Chondrocyte (in vitro differentiated cells): ENCODE results near the gene GCLM. TPM values are rescaled to one million over a fixed set of nuclear protein-coding genes. Genes with fewer than 3 reads are reported as not detected.
"Not testable (repeated sequence)": the region's sequence is repeated elsewhere in the genome, so short reads cannot be mapped to it uniquely, and the experiment has no call there.

Experiments used
- DNase-seq: peaks from one replicate; pipeline ENCODE4 v3.0.0; 2021; ENCODE audit warnings: mixed read lengths, low spot score
- H3K27ac Mint-ChIP-seq: one replicate; pipeline ENCODE4 v1.8.0; 2021; ENCODE audit warnings: mild to moderate bottlenecking, moderate library complexity, mixed read lengths; ENCODE audit not compliant: unreplicated experiment
- H3K27me3 Mint-ChIP-seq: 2 replicates; pipeline ENCODE4 v1.8.0; 2021; ENCODE audit warnings: low read depth, mixed read lengths
- H3K36me3 Mint-ChIP-seq: 2 replicates; pipeline ENCODE4 v1.8.0; 2021; ENCODE audit warnings: low read depth, mixed read lengths
- H3K4me1 Mint-ChIP-seq: 2 replicates; pipeline ENCODE4 v1.8.0; 2021; ENCODE audit warnings: low read depth, mild to moderate bottlenecking, mixed read lengths
- H3K4me3 Mint-ChIP-seq: one replicate; pipeline ENCODE4 v1.8.0; 2021; ENCODE audit warnings: mild to moderate bottlenecking, moderate library complexity, mixed read lengths; ENCODE audit not compliant: unreplicated experiment
- H3K9me3 Mint-ChIP-seq: 2 replicates; pipeline ENCODE4 v1.8.0; 2021; ENCODE audit warnings: low read depth, mixed read lengths
- total RNA-seq: library from RNA; stranded (reverse); gene quantifications from 3 replicates; pipeline ENCODE4 v1.2.1, GENCODE V29; 2021
- TF ChIP-seq, protein P1 (sequence below): fragments of 200-600 bp; sonication (generic); IDR thresholded peaks from 2 replicates; pipeline ENCODE4 v1.5.0; 2021; ENCODE audit warnings: antibody characterized with exemption, mild to moderate bottlenecking, moderate library complexity

The GCLM gene
- total RNA-seq, 1 donor from 2014 or later = 13.6 TPM

DNA sequence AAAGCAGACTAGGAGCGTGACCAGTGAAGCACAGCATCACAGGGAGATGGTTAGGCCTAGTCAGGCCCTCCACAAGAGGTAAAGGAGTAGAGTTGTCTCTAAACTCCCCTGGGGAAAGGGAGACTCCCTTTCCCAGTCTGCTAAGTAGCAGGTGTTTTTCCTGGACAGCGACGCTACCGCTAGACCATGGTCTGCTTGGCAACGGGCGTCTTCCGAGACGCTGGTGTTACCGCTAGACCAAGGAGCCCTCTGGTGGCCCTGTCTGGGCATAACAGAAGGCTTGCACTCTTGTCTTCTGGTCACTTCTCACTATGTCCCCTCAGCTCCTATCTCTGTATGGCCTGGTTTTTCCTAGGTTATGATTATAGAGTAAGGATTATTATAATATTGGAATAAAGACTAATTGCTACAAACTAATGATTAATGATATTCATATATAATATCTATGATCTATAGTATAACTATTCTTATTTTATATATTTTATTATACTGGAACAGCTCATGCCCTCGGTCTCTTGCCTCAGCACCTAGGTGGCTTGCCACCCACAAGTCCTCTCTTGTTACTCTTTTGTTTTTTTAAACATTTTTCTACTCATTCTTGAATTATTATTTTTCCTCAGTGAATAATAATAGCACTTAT is 58.4 kb downstream of the GCLM start:
- H3K27ac Mint-ChIP-seq, H3K27me3 Mint-ChIP-seq, DNase-seq, H3K4me3 Mint-ChIP-seq, H3K36me3 Mint-ChIP-seq: not testable (repeated sequence)
- peaks cover 14% of the 10 kb centered on the region for H3K9me3 Mint-ChIP-seq
- H3K4me1 Mint-ChIP-seq = peaks cover 12% of the 10 kb centered on the region
- TF ChIP-seq, protein P1, sequence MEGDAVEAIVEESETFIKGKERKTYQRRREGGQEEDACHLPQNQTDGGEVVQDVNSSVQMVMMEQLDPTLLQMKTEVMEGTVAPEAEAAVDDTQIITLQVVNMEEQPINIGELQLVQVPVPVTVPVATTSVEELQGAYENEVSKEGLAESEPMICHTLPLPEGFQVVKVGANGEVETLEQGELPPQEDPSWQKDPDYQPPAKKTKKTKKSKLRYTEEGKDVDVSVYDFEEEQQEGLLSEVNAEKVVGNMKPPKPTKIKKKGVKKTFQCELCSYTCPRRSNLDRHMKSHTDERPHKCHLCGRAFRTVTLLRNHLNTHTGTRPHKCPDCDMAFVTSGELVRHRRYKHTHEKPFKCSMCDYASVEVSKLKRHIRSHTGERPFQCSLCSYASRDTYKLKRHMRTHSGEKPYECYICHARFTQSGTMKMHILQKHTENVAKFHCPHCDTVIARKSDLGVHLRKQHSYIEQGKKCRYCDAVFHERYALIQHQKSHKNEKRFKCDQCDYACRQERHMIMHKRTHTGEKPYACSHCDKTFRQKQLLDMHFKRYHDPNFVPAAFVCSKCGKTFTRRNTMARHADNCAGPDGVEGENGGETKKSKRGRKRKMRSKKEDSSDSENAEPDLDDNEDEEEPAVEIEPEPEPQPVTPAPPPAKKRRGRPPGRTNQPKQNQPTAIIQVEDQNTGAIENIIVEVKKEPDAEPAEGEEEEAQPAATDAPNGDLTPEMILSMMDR = peak; percentile 81

DNA sequence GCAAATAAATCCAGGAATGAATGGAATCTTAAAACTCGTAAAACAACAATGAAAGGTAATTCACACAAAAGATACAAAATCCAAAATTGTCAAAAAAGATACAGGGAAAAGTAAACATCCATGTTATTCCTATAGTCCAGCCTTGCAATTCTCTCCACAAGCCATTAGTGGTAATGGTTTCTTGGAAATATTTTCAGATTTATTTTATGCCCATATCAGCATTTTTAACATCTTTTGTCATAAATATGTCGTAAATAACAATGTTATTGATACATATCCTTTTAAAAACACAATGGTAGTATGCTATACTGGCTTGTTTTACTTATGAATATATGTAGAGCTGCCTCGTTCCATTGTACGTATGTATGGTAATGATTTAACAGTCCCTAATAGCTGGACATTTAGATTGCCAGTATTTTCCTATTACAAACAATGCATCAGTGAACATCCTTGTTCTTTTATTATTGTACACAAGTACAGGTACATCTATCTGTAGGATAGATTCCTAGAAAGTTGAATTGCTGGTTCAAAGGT is 60.8 kb downstream of the GCLM start:
- Mint-ChIP-seq H3K4me1 (peaks cover 28% of the 10 kb centered on the region), H3K9me3 (peaks cover 7% of the 10 kb centered on the region), H3K36me3 (peaks cover 3% of the 10 kb centered on the region), H3K4me3 (peak overlapping the region; percentile 96), H3K27me3 (no peaks in the 10 kb centered on the region), H3K27ac (peak overlapping the region; percentile 98)
- no peak for DNase-seq
- TF ChIP-seq, protein P1 = no peak

DNA sequence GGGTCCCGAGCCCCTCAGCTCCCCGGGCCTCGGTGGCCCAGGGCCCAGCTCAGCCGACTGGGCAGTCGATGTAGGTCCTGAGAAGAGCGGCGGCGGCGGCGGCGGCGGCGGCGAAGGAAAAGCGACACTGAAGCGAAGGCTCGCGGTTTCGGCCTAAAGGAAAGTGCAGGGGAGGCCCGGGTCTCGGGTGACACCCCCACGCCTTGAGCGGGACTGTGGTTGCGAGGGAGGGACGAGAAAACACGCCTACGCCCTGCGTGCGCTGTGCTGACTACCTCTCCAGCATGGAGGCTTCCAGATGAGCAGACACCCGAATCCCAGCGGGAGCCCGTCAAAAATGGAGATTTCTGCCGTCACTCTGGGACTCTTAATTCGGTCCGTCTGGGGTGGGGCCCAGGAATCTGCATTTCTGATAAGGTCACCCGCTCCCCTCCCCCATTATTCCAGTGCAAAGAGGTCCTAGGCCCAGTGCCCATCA is 61.4 kb downstream of the GCLM start:
- Mint-ChIP-seq H3K36me3 (peaks cover 3% of the 10 kb centered on the region), H3K9me3 (peaks cover 7% of the 10 kb centered on the region), H3K4me3 (peak overlapping the region; percentile 96), H3K27me3 (no peaks in the 10 kb centered on the region), H3K27ac (peak overlapping the region; percentile 98), H3K4me1 (peaks cover 31% of the 10 kb centered on the region)
- TF ChIP-seq, protein P1 = no peak
- peak; percentile 86 for DNase-seq

DNA sequence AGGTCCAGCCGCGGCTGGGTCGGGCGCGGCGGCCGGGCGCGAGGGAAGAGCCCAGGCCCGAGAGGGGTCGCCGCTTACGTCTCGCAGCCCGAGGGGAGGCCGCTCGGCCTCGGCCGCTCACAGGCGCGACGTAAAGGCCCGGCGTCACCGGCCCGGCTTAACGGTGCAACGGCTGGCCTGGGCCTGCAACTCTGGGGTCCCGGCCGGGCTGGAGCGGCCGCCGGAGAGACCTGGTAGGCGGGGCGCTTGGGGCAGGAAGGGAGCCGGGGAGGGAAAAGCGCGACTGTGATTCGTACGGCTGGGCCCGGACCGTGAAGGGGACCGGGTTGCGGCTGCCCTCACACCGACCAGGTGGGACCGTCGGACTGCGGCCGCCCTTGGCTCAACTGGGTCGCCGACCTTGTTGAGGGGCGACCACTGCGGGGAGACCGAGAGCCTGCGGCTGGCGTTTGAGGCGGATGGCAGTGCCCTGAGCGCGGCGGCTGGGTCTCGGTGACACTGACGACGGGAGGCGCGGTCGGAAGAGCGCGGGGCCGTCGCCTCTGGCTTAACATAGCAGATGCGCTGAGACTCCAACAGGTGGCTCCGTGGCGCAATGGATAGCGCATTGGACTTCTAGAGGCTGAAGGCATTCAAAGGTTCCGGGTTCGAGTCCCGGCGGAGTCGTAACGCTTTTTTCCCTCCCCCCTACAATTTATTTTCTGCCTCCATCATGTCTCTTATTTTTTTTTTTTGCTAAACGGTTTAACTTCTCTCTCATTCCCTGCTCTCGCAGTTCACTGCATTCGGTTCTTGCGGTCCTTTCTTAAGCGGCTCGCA is 62.0 kb downstream of the GCLM start:
- TF ChIP-seq, protein P1 = peak; percentile 31
- Mint-ChIP-seq H3K27me3 (no peaks in the 10 kb centered on the region), H3K4me1 (peaks cover 36% of the 10 kb centered on the region), H3K36me3 (peaks cover 5% of the 10 kb centered on the region), H3K4me3 (peak overlapping the region; percentile 96), H3K9me3 (peaks cover 7% of the 10 kb centered on the region), H3K27ac (peak overlapping the region; percentile 98)
- peak; percentile 94 for DNase-seq
